ENCODE results near the gene ACVR1. TPM values are rescaled to one million over a fixed set of nuclear protein-coding genes. Genes with fewer than 3 reads are reported as not detected.

Gene ACVR1
- total and polyA plus RNA-seq, 2 of the 13 experiments (the other 11 are each of a cell fraction or from before 2014, with no cell fraction given) = 2.3 to 5.4 TPM

DNA sequence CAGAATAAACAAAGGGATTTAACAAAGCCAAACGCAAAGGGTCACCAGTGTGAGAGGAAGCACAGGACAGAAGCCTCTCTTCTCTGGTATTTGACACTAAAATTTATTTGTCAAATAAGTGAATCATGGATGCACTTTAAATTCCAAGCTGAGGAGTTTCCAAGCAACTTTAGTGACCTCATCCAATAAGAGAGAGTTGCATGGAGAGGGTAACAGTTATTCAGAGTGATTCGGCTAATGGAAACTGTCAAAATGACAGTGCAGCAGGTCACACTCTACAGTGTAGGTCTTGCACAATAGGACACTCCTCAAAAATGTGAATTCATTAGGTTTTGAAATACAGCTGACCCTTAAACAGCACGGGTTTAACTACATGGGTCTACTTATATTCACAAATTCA, 143.5 kb downstream of the ACVR1 start:
- H3K4me2 ChIP-seq (ENCODE audit: low read depth, low read length) = no peak overlapping the region
- FAIRE-seq (no peak), DNase-seq (ENCODE audit: low spot score) (no peak), ATAC-seq (no peak)
- H3K27me3 ChIP-seq (ENCODE audit: control insufficient read depth in 1 of 2, insufficient read depth in 2 of 2, low read length in 2 of 2) = no peaks in the 10 kb centered on the region
- H3K4me3 ChIP-seq (replicated peaks in 1 of 3; ENCODE audit: insufficient read depth in 1 of 3, low read depth in 2 of 3, low read length in 3 of 3) = no peak overlapping the region
- in situ Hi-C loops (cut with HindIII; ENCODE audit: extremely low pct_ligation_motif_present, low pct_unique_long_range_greater_than_20kb) (no loop called here), intact Hi-C loops (cut with micrococcal nuclease; ENCODE audit: unreplicated experiment) (no loop called here)
- H3K4me1 ChIP-seq (ENCODE audit: insufficient read depth, low read length) = no peaks in the 10 kb centered on the region
- H4K20me1 ChIP-seq (ENCODE audit: insufficient read depth, low read length) = no peaks in the 10 kb centered on the region
- H2AFZ ChIP-seq (ENCODE audit: low read length) = no peak overlapping the region
- CTCF ChIA-PET (ENCODE audit: low intra/inter-chr PET ratio, low total read pairs) = no interaction called here
- BruUV-seq (replicated peaks) = no TSS peak
- H3K36me3 ChIP-seq (replicated peaks in 1 of 2; ENCODE audit: control insufficient read depth in 1 of 2, insufficient read depth in 2 of 2, low read length in 2 of 2) = peaks cover 1 to 10% of the 10 kb centered on the region in 2 experiments
- H3K9ac ChIP-seq (ENCODE audit: insufficient read depth, low read depth, low read length) = no peak overlapping the region
- POLR2A ChIA-PET = no interaction called here
- H3K9me3 ChIP-seq (ENCODE audit: low read length) = no peaks in the 10 kb centered on the region
- no peaks in the 10 kb centered on the region for H3K79me2 ChIP-seq (ENCODE audit: insufficient read depth, low read length)
- 76% methylated on average over 3 of the region's 3 CpGs for WGBS (ENCODE audit: low lambda C conversion rate)
- TF ChIP-seq CEBPB (IDR thresholded peaks at IDR 0.05; ENCODE audit: borderline replicate concordance, low read depth, low read length) (peak; percentile 72), NCOR1 (IDR thresholded peaks at IDR 0.05; ENCODE audit: borderline replicate concordance, low read length) (no peak), ZNF589 (CRISPR knock-in tag; conservative IDR thresholded peaks at IDR 0.05) (no peak), HNRNPH1 (optimal IDR thresholded peaks at IDR 0.05; ENCODE audit: low read depth, low read length) (no peak), ATF7 (IDR thresholded peaks at IDR 0.05) (peak; percentile 5; the same call in 1 of the 2 replicates), ATF7 (CRISPR knock-in tag; IDR thresholded peaks at IDR 0.05) (no peak), POLR2AphosphoS2 (IDR thresholded peaks at IDR 0.05; ENCODE audit: low read depth, low read length) (no peak)
- TF ChIP-seq, protein P1, sequence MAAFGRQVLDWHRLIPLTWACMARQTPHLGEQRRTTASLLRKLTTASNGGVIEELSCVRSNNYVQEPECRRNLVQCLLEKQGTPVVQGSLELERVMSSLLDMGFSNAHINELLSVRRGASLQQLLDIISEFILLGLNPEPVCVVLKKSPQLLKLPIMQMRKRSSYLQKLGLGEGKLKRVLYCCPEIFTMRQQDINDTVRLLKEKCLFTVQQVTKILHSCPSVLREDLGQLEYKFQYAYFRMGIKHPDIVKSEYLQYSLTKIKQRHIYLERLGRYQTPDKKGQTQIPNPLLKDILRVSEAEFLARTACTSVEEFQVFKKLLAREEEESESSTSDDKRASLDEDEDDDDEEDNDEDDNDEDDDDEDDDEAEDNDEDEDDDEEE (CRISPR knock-in tag; IDR thresholded peaks at IDR 0.05) = no peak
- TF ChIP-seq, protein P2, sequence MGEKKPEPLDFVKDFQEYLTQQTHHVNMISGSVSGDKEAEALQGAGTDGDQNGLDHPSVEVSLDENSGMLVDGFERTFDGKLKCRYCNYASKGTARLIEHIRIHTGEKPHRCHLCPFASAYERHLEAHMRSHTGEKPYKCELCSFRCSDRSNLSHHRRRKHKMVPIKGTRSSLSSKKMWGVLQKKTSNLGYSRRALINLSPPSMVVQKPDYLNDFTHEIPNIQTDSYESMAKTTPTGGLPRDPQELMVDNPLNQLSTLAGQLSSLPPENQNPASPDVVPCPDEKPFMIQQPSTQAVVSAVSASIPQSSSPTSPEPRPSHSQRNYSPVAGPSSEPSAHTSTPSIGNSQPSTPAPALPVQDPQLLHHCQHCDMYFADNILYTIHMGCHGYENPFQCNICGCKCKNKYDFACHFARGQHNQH (CRISPR knock-in tag; IDR thresholded peaks at IDR 0.05) = no peak
- H3K27ac ChIP-seq (ENCODE audit: extremely low read length, insufficient read depth, low read length) = no peak overlapping the region
